OCI-M2 (cell line): ENCODE data around the gene NEU4.
"Not testable (repeated sequence)": the region's sequence is repeated elsewhere in the genome, so short reads cannot be mapped to it uniquely, and the experiment has no call there.

Experiments
- DNase-seq: peaks from one replicate; lab custom pipeline; 2025; ENCODE audit not compliant: unreplicated experiment; lab: John Stamatoyannopoulos, UW

NEU4 gene

DNA sequence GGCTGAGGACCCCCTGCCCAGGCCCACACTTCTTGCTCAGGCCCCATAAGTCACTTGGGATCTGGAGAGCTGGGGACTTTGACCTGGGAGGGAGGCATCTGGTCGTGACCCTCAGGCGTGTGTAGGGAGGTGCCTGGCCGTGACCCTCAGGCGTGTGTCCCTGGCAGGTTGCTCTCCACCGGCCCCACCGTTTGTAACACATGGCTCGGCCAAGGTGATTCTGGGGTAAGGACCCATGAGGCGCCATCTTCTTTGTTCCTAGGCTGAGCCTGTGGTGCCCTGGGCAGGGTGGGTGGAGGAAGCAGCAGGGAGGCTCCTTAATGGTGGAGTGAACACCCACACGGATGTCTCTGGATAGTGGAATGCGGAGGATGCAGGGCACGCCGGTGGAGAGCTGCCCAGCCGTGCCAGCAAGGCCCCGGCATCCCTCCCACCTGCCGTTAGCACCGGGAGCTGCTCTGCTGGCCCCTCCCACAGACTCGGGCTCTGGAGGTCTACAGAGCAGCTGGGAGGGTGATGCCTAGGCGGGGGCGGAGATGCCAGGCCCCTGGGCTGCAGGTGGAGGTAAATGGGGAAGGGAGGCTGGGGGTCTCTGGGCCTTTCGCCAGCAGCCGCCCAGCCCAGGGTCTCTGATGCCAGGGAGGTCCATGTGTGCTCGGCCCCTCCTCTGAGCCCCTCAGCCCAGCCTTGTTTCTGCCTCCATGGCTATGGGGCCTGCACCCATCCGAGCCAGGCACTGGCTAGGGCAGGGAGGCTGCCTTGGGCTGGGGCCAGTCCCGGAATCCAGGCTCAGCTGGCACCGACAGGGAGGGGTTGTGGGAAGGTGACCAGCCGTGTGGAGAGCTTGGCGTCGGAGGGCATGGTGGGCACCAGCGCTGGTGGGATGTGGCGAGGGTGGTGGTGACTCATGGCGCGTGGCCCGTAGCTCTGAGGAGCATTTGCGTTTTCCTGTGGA, 33.5 kb upstream of the NEU4 start:
- no peak for DNase-seq

DNA sequence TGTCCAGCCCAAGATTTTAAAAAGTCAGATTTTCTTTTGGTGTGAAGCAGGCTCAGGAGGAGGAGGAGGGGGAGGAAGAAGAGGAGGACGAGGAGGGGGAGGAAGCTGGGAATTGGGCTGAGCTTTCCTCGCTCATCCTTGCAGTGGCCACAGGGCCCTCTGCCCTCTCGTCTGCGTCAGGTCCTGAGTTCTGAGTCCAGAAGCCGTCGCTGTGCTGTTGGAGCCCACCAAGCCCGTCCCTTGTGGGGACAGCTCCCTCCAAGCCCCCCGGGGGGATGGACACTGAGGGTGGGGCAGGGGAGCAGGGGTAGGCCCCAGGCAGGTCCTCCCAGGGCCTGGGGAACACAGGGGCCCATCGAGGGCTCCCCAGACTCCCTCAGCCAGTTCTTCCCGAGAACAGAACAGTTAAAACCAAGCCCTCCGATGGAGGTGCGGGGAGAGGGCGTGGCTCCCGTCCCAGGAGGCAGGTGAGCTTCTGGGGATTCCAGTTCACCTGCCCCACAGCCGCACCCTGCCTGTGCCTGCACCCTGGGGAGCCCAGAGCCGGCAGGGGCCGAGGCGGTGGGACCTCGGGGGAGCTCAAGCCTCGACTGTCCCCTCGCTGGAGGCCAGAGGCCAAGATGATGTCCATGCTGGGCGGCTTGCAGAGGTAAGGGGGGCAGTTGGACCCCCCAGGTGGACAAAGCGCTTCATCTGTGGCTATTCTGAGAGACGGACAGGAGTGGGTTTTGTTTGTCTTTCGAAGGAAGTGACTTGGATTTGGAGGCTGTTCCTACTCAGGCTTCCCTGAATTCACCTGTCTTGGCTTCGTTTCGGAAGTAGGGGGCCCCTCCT, 32.4 kb upstream of the NEU4 start, which contains the start of gene GAL3ST2:
Gene GAL3ST2, plus strand, starts transcription at position 487 of the 834 bp plus-strand sequence. Its CDS starts 134 bp downstream, at position 621.
- no peak for DNase-seq

DNA sequence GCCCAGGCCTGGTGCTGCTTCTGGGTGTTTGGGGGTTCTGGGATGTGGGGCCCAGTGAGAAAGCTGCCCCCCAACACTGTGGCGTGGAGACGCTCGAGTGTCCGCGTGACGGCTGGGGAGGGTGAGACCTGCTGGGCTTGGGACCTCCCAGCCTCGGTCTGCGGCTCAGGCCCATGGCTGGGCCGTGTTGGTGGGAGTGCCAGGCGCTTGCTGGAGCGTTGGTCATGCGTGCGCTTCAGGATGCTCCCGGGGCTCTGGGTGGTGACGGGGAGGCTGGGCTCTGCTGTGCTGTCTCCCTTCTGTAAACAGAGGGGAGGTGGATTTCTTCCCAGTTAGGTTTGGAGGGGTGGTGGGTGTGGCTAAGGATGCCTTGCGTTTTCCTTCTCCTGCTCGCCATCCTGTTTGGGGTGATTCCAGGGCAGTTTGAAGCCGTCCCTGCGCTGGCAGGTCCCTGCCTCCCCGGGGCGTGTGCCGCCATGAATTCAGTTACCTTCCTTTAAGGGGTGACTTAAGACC, 31.8 kb upstream of the NEU4 start:
- no peak for DNase-seq

DNA sequence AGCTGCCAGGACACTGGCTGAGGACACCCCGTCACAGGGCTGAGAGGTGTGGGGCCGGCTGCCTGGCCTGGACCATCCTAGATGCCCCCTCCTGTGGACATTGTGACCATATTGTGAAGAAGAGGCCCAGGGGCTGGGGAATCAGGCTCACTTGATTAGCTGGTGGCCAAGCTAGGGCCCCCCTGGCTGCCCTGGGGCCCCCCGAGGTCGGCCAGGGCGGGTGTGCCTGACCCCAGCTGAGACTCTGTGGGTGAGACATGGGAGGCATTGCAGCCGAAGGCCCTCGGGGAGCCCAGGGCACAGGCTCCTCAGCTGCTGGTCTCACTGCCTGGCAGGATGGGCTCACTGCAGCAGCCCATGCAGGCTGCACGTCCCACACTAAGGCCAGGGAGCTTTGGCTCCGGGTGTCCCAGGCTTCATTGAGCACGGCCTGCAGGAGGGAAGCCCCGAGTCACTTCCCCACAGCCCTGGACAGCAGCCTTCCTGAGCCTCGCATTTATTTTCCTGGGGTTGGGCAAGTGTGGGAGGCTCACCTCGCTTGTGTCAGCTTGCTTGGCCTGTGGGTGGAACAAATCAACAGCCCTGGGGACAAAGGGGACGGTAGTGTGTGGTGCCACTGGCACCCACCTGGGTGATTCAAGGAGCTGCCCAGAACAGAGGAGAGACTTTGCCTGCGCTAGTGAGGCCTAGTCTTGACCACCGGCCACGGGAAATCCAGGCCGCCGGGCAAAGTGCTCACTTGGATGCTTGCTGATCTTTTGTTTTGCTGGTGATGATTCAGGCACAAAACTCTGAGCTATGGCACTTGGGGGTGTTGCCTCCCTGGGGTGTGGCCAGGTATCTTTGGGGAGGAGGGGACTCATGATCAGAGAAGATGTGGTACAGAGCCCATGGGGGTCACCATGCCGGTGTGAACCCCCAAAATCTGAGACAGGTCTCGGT, 31.0 kb upstream of the NEU4 start:
- DNase-seq: no peak

DNA sequence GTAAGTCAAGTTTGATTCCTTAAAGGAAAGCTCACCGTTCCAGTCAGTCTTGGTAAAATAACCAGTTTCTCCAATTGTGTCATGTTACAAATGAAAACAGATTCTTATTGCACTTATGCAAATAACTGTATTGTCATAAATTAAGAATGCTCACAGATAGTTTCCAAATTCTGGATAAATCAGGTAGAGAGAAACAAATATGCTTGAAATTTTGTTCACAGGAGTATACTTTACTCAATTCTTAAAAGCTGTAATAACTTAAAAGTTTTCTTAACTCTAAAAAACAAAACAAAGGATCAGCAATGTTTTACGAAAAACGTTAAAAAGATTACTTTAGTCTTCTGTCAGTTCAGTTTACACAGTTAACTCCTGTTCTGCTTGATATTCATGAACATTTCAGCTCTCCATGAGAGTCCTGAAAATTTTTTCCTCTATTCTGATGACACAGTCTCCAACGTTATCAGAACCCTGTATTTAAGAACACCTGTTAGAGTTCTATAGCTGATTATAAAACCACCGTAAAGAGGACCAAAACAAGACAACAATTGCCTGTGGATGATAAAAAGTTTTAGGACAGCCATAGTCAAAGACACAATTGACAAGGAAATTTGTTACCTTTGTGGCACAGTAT, 27.9 kb upstream of the NEU4 start:
- DNase-seq: no peak

DNA sequence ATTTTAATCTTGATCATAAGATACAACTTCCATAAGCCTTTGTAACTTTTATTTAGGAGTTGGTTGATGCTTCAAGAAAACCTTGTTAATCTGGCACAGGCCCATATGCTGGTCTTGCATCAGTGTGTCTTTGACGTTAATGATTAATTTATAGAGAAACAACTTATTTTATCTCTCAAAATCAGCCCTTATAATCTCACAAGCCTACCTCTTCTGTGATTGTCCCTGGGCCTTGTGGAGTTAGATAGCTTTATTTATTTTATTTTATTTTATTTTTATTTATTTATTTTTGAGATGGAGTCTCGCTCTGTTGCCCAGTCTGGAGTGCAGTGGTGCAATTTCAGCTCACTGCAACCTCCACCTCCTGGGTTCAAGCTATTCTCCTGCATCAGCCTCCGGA, 26.9 kb upstream of the NEU4 start:
- not testable (repeated sequence) for DNase-seq

DNA sequence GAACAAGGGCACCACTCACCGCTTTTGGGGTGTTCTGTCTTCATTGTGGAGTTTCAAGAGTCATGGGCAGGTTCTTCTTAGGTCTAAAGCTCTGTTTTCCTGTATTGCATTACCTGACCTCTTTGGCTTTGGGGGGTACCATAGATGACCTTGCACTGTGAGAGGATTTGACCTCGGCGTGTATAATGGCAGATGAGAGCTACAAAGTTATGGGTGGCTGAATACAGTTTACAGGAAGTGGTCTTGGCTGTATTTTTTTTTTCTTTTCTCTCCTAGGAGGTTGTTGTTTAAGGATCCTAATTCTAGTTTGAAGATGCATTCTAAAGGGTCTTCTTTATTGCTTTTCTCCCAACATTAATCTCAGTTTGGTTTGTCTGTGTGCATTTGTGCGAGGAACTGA, 20.9 kb upstream of the NEU4 start:
- no peak for DNase-seq

DNA sequence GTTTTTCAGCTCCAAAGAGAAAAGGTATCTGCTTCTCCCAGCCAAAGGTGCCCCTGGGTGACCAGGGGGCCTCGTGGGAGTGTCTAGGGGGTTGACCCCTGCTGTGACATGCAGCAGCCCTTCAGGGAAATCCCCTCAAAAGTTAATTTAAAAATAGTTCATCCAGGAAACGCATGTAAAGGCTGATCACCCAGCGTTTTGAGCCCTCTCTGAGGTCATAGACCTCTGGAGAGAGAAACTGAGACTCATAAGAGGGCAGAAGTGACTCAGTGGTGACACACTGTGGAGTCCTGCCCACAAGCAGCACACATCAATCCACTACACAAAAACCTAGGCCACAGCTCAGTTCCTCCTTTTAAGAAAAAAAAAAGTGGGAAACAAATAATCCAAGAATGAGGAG, 20.4 kb upstream of the NEU4 start:
- DNase-seq: no peak

DNA sequence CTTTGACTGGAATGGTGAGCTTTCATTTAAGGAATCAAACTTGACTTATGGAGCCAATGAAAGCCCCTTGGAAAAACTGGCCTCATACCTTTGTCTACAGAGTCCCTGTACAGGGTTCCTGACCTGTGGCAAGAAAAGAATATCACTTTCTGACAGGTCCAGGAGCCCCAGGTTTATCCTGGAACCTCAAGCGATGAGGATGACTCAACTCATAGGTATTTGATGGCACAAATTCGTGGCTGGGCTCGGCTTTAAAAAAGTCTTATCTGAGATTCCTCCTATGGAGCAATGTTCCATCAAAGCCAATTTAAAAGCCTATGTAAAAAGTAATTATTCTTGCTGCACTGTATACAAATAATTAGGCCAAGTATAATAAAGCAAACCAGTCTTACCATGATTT, 17.6 kb upstream of the NEU4 start:
- not testable (repeated sequence) for DNase-seq

DNA sequence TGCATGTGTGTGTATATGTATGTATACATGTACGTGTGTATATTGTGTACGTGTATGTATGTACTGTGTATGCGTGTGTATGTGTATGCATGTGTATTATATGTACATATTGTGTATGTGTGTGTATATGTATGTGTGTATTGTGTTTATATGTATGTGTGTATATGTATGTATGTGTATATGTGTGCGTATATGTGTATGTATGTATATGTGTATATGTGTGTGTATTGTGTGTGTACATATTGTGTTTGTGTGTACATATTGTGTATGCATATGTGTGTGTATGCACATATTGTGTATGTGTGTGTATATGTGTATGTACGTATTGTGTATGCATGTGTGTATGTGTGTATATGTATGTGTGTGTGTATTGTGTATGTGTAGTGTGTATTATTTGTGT, 15.6 kb upstream of the NEU4 start:
- DNase-seq: no peak

DNA sequence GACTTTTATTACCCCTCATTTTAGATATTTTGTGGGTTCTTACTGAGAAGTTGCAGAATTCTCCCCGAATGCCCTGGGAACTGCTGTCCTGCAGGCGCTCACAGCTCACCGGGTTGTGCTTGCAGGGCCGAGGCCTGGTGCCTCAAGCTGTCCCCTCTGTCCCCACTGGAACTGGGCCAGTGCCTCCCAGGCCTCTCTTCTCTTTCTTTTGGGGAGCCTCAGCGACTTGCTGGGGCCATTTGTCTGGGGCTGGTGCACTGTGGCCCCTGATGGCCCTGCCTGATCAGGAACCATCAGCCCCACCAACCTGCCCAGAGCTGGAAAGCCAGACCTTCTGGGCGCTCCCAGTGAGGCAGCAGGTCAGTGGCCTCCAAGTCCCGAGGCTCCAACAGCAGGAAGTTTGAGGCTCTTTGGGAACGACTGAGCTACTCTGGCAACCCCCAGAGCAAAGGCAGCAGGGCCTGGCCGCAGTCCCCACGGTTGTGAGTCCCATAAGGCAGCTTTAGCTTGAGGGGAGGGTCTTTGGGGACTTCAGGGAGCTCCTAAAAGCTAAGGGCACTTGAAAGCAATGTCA, 14.7 kb upstream of the NEU4 start:
- DNase-seq: no peak

DNA sequence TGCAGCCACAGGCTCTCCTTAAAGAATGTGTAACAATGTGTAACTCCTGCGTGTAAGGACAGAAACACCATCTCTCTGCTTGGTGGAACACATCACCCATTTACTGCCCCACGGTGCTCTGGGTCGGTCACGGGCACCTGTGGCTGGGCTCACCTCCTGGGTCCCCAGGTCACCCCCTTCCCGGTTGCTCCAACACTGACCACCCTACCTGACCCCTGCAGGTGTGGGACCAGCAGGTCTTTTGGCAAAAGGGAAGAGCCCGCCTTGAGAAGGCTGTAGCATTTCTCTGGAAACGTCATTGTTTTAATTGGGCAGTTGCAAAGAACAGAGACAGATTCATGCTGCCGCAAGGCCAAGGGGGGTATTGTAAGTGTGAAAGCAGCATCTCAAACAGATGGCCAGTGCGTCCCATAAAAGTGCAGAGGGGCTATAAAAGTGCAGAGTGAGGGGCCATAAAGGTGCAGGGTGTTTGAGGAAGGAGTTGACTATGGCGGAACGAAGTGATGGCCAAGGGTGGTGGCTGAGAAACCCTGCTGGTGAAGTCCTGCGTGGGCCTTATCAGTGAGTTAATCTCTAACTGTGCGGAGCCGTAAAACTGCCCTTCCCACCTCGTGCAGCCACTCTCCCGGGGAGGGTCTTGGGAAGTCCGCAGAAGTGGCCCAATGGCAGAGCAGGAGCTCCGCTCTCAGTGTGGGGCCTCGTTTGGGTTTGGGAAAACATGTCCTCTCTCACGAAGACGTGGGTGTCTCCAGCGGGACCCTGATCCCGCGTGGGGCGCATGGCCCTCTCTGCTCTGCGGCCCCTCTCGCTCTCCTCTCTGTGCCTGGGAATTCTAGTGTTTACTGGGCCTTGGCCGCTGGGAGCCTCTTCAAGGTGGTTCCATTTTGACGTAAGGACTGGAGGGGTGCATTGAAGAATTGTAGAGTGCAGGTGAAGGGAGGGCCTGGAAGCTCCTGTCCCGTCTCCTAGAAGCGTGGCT, 13.7 kb upstream of the NEU4 start:
- no peak for DNase-seq

DNA sequence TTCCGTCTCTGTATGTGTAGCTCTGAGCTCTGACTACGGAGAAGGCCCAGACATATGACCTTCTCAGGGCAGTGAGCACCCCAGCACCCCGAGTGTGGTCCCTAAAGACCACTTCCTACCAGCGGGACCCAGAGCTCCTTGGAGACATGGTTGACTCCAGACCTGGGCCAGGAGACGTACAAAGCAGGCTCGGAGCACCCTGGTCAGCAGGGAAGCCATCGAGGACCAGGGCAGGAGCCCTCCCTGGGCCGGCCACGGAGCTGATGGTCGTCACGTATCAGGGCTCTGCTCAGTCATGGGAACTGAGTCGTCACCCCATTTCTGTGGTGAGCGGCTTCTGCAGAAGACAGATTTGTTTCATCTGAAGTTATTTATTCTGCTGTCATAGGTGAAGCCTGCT, 12.8 kb upstream of the NEU4 start:
- DNase-seq: no peak

DNA sequence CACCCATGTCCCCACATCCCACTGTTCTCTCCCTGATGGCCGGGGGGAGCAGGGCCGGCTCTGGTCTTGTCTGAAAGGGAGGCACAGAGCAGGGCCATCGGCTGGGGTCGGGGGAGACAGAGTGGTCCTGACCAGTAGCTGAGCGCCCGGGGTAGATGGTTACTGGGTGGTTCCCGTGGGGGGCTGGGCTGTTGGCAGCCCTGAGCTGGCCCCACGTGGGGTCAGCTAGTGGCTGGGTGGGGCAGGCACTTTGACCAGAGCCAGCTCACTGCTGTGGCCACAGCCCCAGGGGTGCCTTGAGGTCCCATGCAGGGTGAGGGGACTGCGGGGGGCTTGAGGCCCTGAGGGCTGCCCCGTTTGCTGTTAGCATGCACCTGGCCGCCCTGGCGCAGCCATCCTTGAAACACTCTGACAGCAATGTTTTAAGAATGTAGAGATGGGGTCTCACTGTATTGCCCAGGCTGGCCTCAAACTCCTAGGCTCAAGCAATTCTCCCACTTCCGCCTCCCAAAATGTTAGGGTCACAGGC, 12.3 kb upstream of the NEU4 start:
- DNase-seq: no peak

DNA sequence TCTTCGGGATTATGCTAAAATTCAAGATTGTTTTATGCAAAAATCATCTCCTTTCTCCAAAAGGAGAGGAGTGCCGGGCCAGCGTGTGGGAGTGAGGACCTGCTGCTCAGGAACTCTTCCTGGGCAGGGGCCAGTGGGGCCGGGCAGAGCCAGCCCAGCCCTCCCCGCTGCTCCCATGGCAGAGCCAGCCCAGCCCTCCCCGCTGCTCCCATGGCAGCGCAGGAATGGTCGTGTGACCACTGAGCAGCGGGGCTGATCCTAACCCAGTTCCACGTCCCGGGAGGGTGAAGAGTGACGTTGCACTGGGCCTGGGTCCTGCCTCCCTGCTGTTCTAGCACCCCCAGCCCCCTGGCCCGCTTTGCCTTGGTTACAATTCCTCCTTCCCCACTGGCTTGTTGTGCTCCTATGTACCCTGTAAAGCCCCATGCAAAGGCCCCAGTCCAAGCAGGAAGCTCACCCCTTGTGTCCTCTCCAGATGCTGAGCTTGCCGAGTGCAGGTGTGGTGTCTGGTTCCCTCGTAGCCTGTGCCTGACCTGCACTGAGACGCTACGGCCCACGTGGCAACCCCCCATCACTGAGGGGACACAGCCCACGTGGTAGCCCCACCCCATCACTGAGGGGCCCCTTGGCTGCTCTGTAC, 11.4 kb upstream of the NEU4 start:
- no peak for DNase-seq

DNA sequence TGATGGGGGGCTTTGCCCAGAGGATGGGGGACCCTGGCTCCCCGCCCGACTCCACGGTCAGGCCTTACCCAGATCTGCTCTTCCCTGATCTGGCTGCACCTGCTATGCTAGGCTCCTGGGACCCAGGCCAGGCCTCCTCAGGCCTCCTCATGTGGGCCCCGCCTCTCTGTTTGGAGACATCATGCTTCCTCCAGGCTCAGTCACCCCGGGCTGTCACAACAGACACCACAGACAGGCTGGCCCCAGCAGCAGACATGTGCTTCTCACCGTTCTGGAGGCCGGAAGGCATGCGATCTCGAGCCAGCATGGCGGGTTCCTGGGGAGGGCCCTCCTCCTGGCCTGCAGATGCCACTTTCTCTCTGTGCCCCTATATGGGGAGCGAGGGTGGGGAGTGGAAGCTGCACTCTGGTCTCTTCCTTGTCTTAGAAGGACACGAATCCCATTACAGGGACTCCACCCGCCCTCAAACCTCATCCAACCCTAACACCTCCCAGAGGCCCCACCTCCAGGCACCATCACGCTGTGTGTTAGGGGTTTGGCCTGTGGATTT, 10.8 kb upstream of the NEU4 start:
- no peak for DNase-seq

DNA sequence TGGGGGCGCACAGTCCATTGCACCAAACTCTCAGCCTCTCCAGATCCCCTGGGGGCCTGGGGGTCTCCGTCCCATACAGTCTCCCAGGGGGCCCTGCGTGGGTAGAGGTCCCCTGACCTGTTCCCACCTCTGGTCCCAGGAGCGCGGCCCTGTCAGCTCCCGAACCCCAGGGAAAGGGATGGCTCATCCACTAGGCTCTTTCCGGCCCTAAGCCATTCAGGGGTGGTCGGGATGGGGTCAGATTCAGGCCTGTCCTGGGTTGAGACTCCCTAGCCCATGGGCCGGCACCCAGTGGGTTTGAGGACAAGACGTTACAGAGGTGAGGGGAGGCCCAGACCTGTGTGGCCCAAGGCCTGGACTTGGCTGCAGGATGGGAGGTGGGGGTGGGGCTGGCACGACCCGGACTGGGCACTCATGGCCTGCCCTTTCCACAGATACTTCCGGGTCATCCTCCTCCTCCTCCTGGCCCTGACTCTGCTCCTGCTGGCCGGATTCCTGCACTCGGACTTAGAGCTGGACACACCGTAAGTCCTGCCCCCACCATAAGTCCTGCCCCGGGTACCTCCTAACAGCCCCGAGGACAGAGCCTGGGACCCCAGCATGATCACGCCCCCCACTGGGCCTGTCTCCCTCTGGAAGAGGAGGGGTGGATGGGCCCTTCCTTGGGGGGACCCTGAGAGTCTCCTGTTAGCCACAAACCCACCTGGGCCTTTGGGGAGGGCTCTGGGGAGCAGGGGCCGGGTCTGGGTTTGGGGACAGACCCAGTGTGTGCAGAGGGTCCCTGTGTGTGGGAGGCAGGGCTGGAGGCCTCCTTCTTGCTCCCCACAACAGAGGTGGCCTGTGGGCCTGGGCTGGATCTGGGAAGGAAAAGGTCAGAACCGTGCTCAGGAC, 10.1 kb upstream of the NEU4 start:
- DNase-seq: no peak
